ENCODE measurements around the gene MACROD1. TPM values are rescaled to one million over a fixed set of nuclear protein-coding genes. Genes with fewer than 3 reads are reported as not detected.

MACROD1 gene
- total RNA-seq, 1 experiment from 2014 or later = 40.8 TPM

DNA sequence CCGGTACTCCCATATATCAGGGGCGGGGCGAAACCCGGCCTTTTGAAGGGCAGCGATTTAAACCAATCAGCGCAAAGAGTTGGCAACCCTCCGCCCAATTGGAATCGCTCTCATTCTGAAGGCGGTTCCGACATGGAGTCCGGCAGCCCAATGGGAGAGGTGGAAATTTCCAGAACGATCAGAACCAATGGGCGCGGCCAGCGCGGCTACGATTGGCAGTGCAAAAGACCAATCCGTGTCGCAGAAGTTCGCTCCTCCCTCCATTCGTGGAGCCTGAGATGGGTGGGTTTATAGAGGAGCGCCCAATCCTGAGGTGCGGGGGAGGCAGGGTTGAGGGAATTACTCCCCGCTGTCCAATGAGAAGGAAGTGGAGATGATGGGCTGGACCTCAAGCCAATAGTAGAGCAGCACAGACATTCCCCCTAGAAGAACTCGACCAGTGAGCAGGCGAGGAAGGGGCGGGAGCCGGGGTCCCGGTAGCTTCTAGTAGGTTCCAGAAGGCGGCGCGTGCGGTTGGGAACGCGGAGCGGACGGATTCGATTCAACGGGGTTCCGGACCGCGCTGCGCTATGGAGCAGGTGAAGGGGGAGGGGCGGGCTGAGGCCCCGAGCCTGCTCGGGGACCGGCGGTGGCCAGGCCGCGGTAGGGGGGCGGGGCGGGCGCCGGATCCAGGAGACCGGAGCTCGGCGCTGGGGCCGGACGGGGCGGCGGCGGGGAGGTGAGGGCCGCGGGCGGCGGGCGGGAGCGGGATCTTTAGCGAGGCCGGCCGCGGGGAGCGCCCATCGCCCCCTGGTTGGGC, 20.0 kb upstream of the MACROD1 start, which contains the start of gene STIP1:
Gene STIP1 (plus strand): TSS at position 479 of the 799 bp plus-strand sequence. CDS start 91 bp downstream, at position 570.
- DNase-seq (ENCODE audit: low read depth) = peak; percentile 100

- peak; percentile 83 for DNase-seq (ENCODE audit: low read depth)
Observed at GRCh38 chr11:64185175-64185692, 19.3 kb upstream of the MACROD1 start.

GRCh38 chr11:64183890-64184289, 18.0 kb upstream of the MACROD1 start:
- DNase-seq (ENCODE audit: low read depth) = no peak

DNA sequence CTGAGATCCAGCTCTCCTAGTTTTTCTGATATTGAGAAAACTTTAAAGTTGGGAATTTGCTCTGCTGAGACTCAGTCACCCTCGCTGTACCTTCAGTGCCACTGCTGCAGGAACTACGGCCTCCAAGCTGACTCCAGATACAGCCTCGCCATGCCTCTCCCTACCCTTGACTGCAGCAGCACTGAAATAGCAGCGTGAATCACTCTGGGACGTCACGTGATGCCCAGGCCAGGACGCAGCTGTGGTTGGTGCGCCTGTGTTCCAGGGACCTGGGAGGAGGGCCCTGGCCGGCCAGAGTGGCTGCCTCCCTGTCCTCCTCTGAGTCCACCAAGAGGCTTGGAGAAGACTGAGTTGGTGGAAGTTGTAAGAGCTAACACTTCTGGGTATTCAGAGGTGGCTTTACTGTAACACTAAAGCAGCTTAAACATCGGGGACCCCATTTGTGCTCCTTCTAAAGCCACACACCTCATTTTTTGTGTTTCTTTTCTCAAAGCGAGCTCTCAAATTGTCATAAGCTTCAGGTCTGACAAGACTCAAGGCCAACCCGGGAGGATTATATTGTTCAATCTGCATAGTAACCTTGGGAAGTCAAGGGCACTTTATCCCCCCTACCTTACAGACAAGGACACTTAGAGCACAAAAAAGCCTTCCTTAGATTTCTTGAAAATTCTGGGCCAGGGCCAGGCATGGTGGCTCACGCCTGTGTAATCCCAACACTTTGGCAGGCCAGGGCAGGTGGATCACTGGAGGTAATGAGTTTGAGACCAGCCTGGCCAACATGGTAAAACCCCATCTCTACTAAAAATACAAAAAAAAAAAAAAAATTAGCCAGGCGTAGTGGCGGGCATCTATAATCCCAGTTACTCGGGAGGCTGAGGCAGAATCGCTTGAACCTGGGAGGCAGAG, 15.8 kb upstream of the MACROD1 start:
- DNase-seq (ENCODE audit: low read depth) = peak; percentile 94

DNA sequence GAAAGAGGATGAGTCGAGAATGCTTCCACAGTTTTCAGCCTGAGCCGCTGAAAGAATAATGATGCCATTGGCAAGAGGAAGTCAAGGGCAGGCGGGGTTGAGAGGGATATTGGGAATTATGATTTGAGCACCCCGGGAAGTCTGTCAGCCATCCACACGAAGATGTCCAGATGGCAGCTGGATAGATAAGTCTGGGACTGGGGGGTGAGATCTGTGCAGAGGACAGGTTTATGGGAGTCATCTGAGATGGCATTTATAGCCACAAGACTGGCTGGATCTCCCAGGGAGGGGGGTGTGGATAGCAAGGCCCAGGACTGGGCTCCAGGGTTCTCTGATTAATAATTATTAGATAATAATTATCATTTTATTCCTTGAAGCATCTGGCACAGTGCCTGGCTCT, 15.0 kb upstream of the MACROD1 start:
- DNase-seq (ENCODE audit: low read depth) = peak; percentile 34

DNA sequence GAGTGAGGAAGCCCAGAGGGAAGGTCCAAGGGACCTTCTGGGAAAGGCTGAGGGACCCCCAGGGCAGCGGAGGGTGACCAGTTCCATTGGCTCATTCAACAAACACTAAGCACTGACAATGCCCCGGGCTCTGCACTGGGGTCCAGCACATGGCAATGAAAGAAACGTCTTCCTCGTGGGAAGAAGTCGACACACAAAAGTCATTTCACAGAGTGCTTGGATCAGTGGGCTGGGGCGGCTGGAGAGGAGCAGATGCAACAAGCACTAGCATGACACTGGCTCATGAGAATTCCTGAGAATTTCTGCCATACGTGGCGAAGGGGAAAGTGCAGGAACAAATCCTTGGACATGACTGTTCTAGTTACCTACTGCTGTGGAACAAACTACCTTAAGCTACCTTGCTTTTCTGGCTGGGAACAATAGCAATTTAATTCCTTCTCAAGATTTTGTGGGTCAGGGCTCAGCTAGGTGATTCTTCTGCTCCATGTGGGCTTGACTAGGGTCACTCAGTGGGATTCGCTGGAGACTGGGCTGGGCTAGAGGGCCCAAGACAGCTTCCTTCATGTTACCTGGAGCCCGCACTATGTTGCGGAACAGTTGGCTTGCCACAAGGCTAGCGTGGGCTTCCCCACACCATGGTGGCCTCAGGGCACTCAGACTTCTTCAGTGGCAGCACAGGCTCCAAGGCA, 13.2 kb upstream of the MACROD1 start:
- DNase-seq (ENCODE audit: low read depth) = no peak

- DNase-seq (ENCODE audit: low read depth) = no peak
Observed at GRCh38 chr11:64178203-64178602, 12.3 kb upstream of the MACROD1 start.

GRCh38 chr11:64176751-64177150, 10.8 kb upstream of the MACROD1 start:
- no peak for DNase-seq (ENCODE audit: low read depth)

DNA sequence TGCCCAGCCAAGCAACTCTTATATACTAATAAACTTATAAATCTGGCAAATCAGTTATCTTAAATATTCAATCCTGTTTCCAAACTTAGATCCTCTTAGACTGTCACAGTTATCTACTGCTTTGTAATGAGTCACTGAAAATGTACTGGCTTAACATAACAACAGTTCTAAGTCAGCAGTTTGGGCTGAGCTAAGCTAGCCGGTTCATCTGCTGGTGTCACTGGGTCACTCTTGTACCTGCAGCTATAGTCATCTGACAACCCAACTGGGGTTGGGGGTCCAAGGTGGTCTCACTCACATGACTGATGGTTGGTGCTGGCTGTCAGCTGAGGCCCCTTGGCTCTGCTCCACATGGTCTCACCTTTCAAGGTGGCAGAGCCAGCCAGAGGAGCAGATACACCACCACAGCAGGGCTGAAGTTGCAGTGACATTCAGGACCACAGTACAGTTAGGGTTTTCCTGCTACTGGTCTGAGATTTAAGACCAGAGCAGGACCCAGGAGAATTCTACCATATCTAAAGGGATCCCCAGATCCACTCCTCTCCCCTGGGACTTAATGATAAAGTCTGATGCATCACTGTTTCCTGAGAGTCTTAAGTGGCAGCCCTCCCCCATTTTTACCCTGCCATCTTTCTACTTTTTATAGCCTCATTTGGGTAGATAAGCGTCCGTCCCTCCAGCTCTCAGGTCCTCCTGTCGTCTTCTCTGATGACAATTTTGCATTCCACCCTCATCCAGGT, 7.9 kb upstream of the MACROD1 start:
- no peak for DNase-seq (ENCODE audit: low read depth)

GRCh38 chr11:64170419-64170818, 4.5 kb upstream of the MACROD1 start:
- DNase-seq (ENCODE audit: low read depth) = no peak

DNA sequence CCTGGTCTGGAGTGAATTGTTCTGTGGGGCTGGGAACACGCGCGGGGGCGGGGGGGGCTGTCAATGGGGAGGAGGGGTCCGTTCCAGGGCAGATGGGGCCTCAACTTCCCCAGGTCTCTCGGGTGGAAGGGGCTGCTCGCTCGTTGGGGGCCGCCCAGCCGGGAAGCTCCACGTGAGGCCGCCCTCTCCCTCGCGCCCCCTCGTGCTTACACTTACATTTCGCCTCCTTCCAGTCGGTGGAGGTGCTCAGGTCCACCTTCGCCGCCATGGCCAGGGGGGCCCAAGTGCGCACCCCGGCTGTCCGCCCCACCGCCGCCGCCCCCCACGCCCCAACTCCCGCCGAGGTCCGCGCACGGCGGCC, 452 bp downstream of the MACROD1 start:
- DNase-seq (ENCODE audit: low read depth) = no peak

DNA sequence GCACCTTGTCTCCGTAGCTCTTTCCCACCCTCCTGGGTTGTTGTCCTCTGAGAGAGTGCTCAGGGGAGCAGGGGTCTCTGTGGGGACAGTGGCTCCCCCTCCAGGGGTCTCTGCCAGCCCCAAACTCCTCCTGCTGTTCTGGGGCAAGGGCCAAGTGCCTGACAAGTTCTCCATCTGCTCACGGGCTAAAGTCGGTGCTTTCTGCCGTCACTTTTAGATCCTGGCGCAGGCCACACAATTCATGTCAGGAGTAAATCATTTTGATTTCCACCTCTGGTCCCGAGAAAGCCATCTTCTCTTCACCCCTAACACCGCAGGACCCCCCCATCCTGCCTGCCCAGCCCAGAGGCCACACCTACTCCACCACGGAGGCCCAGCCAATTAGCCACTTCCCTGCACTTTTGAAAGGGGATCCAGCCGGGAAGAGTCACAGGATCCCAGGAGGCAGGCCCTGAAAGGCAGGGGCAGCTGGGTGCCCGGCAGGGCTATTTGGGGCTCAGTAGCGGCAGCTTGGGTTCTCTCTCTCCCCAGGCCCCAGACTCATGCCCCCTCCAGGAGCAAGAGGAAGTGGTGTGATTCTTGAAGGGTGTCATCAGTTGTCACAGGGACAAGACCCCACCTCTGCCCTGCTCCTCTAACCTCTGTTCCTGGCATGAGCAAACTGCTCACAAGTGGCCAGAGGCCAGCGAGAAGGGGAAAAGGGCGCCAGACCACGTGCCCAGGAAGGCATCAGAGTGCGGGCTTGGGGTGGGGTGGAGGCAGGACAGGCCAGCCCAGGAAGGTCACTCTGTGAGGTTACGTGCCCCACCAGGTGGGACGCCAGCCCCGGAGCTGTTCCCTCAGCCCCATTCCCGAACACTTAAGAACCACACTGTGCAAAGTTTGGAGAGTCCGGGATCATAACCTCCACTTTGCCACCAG, 1.3 kb downstream of the MACROD1 start:
- peak; percentile 88 for DNase-seq (ENCODE audit: low read depth)

DNA sequence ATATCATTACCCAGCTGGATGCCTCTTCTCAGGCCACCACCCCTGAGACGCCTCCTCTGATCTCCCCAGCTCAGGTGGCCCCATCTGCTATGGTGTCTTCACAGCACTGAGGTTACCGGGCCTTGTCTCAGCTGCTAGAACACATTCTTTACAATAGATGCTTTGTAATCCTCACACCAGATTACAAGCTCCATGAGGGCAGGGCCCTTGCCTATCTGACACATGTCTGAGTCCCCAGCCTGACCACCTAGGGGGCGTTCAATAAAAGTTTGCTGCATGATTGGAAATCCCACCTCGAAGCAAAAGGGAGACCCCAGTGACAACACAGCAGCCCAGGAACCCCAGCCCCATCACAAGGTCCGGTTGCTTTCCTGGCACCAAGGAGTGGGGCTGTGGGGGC, 2.0 kb downstream of the MACROD1 start:
- DNase-seq (ENCODE audit: low read depth) = no peak

- DNase-seq (ENCODE audit: low read depth) = peak; percentile 79
Observed at GRCh38 chr11:64162769-64163168, 3.1 kb downstream of the MACROD1 start.

GRCh38 chr11:64161037-64161436, 4.9 kb downstream of the MACROD1 start:
- DNase-seq (ENCODE audit: low read depth) = no peak

GRCh38 chr11:64157631-64158394, 8.1 kb downstream of the MACROD1 start:
- no peak for DNase-seq (ENCODE audit: low read depth)

DNA sequence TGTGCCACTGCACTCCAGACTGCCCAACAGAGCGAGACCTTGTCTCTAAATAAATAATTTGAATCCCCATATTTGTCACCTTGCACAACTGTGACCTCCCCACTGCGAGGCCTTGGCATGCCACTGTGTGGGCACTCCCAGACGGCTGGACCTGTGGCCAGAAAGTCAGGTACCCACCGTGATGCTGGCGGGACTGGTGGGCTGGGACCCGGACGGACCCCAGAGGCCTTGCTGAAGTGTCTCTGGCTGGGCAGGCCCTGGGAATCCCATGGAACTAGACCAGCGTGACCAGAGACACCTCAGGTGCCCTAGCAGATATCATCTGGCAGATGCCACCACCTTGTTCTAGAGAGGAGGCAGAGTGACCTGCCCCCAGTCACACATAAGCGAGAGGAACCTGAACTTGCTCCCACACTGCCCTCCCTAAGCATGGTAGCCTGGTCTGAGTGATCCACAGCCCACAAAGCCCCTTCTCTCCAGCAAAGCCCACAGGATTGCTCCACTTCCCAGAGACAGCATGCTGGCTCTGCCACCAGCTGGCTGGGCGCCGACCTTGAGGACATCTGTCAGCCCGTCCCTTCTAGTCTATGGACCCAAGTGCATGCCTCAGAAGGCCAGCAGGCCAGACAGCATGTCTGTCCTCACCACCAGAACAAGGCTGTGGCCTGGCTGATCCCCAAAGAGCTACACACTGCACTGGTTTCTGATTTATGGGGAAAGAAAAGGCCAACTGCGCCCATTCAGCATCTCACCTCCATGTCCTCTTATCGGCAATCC, 9.5 kb downstream of the MACROD1 start:
- no peak for DNase-seq (ENCODE audit: low read depth)

- no peak for DNase-seq (ENCODE audit: low read depth)
Observed at GRCh38 chr11:64153812-64154211, 12.1 kb downstream of the MACROD1 start.
